Hippocampal formation (tissue), 2 donors: ENCODE measurements around the gene OLIG2.
A peak's percentile ranks its signal among the peaks of the same experiment; 100 is the strongest.

Experiments
- DNase-seq, 2 donors: peaks; one replicate each; lab custom pipeline; 2025; lab: John Stamatoyannopoulos, UW

Gene OLIG2

DNA sequence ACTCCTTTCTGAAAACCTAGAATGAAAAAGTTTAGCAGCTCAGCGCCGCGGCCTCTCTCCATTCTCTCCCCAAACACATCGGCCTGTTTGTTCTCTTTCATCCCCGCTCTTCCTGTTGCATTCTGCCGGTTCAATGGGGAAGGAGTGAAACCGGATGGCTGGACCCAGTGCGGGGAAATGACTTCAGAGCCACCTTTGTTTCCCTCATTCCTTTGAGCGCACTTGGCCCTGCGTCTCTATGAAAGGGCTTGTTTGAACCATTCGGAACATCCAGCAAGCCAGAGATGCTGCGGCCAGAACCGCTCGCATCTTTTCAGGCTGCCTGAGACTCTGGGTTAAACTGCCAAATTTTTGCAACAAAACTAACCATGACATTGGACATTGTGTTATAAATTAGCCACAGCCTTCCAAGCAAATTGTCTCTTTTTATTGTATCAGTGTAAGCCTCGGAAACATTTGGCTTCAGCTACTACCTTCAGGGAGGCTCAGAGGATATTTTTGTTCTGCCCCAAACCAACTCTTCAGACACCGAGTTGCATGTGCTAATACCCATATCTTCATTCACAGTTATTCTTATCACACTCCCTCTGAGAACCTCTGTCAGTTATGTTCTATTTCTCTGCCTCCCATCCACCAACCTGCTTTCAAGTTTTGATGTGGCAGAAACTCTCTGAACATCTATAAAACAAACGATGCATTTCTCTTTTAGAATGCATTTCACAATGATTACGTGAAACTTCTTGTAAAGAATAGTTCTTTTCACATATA, 39.1 kb downstream of the OLIG2 start:
- peak; percentile 42 to 53 for DNase-seq

DNA sequence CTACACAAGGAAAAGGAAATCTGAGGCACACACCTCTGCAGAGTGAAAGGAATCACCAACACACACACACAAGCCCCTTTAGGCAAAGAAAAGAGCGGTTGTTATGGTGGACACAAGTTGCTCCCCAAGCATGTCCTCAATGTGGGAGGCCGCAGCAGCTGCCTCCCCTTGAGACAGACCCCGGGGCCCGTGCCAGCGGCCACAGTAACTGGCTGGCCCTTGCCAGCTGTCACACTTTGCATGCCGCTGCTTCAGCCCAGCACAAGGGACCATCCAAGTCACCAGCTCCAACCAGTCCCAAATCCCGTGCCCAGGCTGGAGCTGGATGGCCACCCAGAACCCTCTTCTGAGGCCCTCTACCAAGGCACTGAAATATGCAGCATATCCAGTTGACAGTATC, 41.3 kb downstream of the OLIG2 start:
- DNase-seq, result no peak

DNA sequence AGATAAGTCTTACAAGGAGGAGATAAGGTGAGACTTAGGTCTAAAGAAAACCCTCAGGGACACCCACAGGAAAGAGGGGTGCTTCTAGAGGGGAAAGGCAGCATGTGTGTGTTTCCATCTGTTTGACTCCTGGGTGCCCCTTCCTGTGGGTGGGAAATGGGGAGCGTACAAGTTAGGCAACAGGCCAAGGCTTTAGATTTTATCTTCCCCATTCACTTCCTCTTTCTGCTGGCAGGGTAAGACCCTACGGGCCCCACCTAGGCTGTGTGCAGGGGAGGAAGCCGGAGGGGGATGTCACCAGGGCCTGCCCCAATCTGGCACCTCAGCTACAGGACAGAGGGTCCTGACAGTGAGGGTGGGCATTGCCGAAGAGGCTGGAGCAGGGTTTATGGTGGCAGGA, 41.7 kb downstream of the OLIG2 start:
- DNase-seq, result no peak

DNA sequence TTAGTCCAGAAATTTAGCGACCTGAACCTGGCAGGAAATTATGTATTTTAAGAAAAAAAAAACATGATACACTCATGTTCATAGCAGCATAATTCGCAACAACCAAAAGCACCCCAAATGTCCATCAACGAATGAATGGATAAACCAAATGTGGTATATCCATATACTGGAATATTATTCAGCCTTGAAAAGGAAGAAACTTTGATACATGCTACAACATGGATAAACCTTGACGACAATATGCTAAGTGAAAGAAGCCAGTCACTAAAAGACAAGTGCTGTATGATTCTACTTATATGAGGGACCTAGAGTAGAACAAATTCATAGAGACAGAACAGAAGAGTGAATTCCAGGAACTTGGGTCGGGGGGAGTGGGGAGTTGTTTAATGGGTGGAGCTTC, 43.5 kb downstream of the OLIG2 start:
- no peak for DNase-seq

DNA sequence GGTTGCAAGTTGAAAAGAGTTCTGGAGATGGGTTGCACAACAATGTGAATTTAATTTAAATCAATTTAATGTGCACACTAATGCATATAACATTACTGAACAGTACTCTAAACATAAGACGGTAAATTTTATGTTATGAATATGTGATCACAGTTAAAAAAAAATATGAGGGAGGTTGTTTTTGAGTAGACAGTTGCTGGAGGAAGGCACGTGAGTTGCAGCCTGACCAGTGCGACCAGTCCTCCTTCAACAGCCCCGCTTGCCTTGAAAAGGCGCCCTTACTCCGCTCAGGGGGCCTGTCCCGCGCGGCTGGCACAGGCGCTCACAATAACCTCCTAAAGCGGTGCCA, 43.9 kb downstream of the OLIG2 start:
- DNase-seq, result no peak

DNA sequence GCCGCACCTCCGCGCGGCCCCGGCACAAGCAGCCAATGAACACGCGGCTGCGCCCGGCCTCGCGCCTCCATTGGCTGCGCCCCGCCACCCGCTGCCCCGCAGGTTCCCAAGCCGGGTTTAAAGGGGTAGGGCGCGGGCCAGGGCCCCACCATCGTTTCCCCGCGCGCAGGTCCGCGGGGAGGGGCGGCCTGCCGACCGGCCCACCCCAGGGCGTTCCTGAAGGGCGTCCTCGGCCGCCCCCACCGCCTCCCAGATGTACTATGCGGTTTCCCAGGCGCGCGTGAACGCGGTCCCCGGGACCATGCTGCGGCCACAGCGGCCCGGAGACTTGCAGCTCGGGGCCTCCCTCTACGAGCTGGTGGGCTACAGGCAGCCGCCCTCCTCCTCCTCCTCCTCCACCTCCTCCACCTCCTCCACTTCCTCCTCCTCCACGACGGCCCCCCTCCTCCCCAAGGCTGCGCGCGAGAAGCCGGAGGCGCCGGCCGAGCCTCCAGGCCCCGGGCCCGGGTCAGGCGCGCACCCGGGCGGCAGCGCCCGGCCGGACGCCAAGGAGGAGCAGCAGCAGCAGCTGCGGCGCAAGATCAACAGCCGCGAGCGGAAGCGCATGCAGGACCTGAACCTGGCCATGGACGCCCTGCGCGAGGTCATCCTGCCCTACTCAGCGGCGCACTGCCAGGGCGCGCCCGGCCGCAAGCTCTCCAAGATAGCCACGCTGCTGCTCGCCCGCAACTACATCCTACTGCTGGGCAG, 44.4 kb downstream of the OLIG2 start, which contains the start of gene OLIG1:
Gene OLIG1, plus strand, starts transcription at position 148 of the 750 bp plus-strand sequence. Its CDS starts 106 bp downstream, at position 254.
- DNase-seq, result peak; percentile 76 to 83

DNA sequence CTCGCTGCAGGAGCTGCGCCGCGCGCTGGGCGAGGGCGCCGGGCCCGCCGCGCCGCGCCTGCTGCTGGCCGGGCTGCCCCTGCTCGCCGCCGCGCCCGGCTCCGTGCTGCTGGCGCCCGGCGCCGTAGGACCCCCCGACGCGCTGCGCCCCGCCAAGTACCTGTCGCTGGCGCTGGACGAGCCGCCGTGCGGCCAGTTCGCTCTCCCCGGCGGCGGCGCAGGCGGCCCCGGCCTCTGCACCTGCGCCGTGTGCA, 44.9 kb downstream of the OLIG2 start:
- DNase-seq, result no peak

DNA sequence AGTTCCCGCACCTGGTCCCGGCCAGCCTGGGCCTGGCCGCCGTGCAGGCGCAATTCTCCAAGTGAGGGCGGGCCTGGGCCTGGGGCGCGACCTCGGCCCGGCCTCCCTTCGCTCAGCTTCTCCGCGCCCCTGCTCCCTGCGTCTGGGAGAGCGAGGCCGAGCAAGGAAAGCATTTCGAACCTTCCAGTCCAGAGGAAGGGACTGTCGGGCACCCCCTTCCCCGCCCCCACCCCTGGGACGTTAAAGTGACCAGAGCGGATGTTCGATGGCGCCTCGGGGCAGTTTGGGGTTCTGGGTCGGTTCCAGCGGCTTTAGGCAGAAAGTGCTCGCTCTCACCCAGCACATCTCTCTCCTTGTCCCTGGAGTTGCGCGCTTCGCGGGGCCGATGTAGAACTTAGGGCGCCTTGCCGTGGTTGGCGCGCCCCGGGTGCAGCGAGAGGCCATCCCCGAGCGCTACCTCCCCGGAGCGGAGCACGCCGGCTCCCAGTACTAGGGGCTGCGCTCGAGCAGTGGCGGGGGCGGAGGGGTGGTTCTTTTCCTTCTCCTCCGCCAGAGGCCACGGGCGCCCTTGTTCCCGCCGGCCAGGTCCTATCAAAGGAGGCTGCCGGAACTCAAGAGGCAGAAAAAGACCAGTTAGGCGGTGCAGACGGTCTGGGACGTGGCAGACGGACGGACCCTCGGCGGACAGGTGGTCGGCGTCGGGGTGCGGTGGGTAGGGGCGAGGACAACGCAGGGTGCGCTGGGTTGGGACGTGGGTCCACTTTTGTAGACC, 45.4 kb downstream of the OLIG2 start:
- DNase-seq, result peak in 1 of 2 donors; percentile 30

DNA sequence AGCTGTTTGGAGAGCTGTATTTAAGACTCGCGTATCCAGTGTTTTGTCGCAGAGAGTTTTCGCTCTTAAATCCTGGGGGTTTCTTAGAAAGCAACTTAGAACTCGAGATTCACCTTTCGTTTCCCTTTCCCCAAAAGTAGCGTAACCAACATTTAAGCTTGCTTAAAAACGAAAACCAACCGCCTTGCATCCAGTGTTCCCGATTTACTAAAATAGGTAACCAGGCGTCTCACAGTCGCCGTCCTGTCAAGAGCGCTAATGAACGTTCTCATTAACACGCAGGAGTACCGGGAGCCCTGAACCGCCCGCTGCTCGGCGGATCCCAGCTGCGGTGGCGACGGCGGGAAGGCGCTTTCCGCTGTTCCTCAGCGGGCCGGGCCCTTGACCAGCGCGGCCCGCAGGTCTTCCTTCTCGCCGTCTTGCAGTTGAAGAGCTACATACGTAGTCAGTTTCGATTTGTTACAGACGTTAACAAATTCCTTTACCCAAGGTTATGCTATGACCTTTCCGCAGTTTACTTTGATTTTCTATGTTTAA, 46.1 kb downstream of the OLIG2 start:
- no peak for DNase-seq

DNA sequence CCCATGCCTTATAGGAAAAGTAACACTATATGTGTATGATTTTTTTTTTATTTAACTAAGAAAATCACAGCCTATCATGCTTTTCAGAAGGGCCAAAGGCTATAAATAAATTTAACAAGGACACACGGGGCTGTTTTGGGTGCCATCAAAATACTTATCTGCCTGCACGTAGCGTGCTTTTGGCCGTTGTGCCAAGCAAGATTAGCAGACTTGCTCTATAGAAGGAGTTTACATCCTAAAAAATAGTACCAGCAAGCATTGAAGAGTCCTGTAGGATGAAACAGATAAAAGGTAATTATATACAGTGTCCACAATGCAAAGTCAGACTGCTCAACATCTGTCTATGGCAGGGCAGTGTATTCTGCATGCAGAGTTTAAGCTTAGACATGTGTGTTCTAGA, 47.9 kb downstream of the OLIG2 start:
- no peak for DNase-seq

DNA sequence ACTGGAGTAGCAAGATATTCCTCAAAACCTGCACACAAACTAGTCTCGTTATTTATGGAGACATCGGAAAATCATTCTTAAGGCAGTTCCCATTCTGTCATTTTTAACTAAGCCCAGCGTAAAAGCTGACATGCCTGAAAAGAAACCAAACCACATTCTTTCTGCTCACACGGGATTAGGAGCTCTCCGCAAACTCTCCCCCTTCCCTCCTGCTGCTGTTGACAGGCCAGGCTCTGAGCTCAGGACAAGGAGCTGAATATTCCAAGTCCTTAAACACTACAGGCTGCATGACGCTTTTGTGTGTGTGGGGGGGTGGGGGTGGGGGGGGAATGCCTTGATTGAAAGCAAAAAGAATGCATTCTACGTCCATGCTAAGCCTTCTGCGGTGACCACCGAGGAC, 49.4 kb downstream of the OLIG2 start:
- no peak for DNase-seq

DNA sequence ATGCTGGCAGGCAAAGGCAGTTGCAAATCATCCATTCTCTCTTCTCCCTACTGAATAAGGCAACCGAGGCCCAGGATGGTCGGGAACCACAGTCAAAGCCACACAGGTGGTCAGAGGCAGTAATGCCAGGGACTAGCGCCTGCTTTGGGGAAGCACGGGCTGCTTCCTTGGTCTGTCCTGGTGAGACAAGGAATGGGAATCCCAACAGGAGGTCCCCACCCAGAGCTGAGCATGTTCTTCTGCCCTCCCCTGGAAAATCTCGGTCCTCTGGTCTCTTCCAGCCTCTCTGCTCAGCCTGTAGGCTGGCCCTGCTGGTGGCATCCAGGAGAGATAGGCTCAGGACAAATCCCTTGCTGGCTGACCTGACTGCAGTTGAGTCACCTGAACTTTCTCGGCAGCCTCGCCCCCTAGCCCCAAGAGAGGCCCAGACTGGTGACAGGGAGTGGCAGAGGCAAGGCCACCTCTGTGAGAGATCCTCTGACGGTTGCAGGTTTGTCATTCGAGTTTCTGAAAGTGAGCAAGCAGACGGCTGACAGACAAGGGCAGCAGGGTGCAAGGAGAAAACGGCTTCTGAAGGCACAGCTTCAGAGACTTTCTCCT, 50.0 kb downstream of the OLIG2 start:
- DNase-seq, result no peak

DNA sequence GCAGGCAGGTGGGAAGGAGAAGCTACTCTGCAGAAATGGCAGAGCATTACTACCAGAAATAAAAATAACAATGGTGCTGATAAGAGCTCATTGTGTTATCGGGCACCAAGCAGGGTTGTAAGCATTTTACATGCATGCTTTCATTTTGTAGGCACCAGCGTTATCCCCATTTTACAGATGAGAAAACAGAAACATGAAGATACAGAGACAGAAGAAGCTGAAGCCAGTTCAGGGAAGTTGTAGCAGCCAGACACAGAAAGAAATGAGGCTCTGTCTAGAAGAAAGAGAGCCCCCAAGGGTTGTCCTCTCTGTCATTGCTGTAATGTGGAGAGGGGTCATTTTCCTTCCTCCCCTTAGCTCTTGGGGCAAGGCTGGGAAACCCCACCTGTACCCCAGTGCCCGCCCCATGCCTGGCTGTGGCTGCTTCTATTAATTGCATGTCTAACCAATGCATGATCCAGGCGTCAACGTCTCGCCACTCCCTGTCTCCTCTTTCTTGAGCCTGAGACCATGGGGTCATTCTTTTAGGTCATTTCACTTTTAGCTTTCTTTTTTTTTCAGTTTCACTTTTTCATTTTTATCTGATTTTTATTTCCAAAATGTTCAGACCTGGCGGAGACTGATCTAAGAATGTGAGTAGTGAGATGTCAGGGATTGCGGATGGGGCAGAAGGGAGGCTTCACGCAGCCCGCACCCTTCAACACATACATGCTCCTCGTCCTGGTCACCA, 51.0 kb downstream of the OLIG2 start:
- no peak for DNase-seq
